Measurements from ENCODE around the gene ATXN1.
A peak's percentile ranks its signal among the peaks of the same experiment; 100 is the strongest.

The ATXN1 gene

DNA sequence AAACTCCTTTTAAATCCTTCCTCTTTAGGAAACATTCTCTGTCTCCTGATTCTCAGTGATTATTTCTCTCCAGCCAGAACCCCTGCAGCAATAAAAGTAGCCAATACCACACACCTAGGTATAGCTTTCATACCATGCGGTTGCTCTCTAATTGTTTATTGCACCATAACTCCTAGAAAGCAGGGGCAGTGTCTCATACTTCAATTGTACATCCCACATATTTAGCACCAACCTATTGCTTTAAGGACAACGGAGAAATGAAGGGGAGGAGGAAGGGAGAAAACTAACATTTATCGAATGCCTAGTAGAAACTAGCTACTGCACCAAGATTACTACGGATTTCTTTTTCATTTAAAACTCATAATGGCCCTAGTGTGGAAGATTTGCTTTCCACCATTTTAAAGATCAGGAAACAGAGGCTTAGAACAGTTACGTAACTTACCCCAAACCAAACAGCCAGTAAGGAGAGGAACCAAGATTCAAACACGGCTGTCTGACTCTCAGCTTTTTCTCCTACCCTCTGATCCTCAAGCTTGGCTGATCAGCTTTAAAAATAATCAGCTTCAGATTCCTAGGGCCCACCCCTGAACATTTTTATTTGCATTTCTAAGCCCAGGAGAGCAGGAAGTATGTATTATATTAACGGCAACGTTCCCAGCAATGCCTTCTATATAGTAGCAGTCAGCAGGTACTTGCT is 43.4 kb upstream of the ATXN1 start:
- ChIA-PET CTCF (interaction anchor here (0.6 to 2.8 kb wide), 10 partner anchors 9 to 623 kb away, joined by 3 to 16 read pairs (median 4); no protein-coding TSS in a partner anchor), POLR2A (no interaction called here)
- no peak overlapping the region for H3K4me3 ChIP-seq (ENCODE audit: low read depth, low read length)
- H3K4me1 ChIP-seq (ENCODE audit: control insufficient read depth, insufficient read depth, low read length): peaks cover 21% of the 10 kb centered on the region
- no peak for TF ChIP-seq KLF9 (tag by site-specific recombination; IDR thresholded peaks at IDR 0.05; ENCODE audit: low read depth)
- TF ChIP-seq, protein P1, sequence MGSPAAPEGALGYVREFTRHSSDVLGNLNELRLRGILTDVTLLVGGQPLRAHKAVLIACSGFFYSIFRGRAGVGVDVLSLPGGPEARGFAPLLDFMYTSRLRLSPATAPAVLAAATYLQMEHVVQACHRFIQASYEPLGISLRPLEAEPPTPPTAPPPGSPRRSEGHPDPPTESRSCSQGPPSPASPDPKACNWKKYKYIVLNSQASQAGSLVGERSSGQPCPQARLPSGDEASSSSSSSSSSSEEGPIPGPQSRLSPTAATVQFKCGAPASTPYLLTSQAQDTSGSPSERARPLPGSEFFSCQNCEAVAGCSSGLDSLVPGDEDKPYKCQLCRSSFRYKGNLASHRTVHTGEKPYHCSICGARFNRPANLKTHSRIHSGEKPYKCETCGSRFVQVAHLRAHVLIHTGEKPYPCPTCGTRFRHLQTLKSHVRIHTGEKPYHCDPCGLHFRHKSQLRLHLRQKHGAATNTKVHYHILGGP (tag by site-specific recombination; IDR thresholded peaks at IDR 0.05): peak; percentile 98
- no peaks in the 10 kb centered on the region for H3K9me3 ChIP-seq (ENCODE audit: control insufficient read depth, insufficient read depth, low read depth, low read length)
- H3K27ac ChIP-seq (ENCODE audit: extremely low read depth, low read depth, low read length): no peak overlapping the region; the same call in 1 of the 2 replicates
- H3K36me3 ChIP-seq (ENCODE audit: control insufficient read depth in 2 of 2, insufficient read depth in 1 of 2, low read length in 2 of 2): no peaks in the 10 kb centered on the region

DNA sequence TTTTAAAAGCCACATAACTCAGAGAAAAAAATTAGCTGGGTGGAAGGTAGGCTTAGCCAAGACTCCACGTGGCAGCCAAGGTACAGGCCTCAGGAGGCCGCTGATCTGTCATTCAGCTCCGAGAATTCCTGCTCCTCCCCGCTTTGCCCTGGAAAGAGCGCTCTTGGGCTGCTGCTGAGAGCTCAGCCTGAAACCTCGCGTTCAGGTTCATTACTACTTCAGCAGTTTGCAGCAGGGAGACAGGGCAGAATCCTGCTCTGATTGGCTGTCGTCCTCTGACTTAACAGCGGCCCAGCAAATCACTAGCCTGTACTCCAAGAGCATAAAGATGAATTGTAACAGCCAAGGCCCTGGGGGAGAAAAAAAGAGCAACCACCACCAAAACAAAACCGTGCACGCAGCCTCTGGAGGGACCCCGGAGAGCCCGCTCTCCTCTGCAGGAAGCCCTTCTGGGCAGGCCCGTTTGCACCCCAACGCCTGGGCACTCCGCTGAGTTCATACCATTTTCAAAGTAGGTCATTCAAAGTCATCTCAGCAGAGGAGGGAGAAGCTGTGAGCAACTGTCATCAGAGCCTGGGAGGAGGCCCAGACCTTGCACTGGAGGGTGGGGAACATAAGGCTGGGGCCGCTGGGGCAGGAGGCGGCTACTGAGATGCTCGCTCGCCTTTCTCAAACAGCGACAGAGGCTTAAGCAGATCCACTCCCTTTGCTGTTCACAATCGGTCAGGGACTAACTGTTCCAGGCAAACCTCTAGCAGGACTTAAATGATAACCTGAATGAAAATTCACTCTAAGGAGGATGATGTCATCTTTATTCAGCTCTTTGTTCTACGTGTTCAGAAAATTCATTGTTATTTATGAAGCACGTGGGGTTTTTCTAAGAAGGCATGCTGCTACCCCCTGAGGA is 42.3 kb upstream of the ATXN1 start:
- ChIA-PET POLR2A (interaction anchor here (0.6 to 0.8 kb wide), 2 partner anchors 34 to 533 kb away, joined by 5 to 6 read pairs; no protein-coding TSS in a partner anchor), CTCF (interaction anchor here (0.6 to 2.8 kb wide), 6 partner anchors 17 to 621 kb away, joined by 3 to 16 read pairs (median 4); no protein-coding TSS in a partner anchor)
- no peaks in the 10 kb centered on the region for H3K36me3 ChIP-seq (ENCODE audit: control insufficient read depth in 2 of 2, insufficient read depth in 1 of 2, low read length in 2 of 2)
- peaks cover 21% of the 10 kb centered on the region for H3K4me1 ChIP-seq (ENCODE audit: control insufficient read depth, insufficient read depth, low read length)
- H3K9me3 ChIP-seq (ENCODE audit: control insufficient read depth, insufficient read depth, low read depth, low read length): no peaks in the 10 kb centered on the region
- H3K4me3 ChIP-seq (ENCODE audit: low read depth, low read length): no peak overlapping the region
- no peak overlapping the region for H3K27ac ChIP-seq (ENCODE audit: extremely low read depth, low read depth, low read length)
- no peak for TF ChIP-seq ZNF350 (tag by site-specific recombination; IDR thresholded peaks at IDR 0.05)
- TF ChIP-seq ZNF747 (tag by site-specific recombination; IDR thresholded peaks at IDR 0.05): no peak
- TF ChIP-seq, protein P2, sequence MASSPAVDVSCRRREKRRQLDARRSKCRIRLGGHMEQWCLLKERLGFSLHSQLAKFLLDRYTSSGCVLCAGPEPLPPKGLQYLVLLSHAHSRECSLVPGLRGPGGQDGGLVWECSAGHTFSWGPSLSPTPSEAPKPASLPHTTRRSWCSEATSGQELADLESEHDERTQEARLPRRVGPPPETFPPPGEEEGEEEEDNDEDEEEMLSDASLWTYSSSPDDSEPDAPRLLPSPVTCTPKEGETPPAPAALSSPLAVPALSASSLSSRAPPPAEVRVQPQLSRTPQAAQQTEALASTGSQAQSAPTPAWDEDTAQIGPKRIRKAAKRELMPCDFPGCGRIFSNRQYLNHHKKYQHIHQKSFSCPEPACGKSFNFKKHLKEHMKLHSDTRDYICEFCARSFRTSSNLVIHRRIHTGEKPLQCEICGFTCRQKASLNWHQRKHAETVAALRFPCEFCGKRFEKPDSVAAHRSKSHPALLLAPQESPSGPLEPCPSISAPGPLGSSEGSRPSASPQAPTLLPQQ (tag by site-specific recombination; IDR thresholded peaks at IDR 0.05): 0 out of 2 replicates have a peak, but pooled peaks have one; percentile 12
- no peak for TF ChIP-seq ZNF560 (tag by site-specific recombination; IDR thresholded peaks at IDR 0.05; ENCODE audit: borderline replicate concordance)
- no peak for TF ChIP-seq ZNF366 (tag by site-specific recombination; conservative IDR thresholded peaks at IDR 0.05)
- TF ChIP-seq ZNF670 (tag by site-specific recombination; IDR thresholded peaks at IDR 0.05; ENCODE audit: low read depth): no peak
- TF ChIP-seq, protein P3, sequence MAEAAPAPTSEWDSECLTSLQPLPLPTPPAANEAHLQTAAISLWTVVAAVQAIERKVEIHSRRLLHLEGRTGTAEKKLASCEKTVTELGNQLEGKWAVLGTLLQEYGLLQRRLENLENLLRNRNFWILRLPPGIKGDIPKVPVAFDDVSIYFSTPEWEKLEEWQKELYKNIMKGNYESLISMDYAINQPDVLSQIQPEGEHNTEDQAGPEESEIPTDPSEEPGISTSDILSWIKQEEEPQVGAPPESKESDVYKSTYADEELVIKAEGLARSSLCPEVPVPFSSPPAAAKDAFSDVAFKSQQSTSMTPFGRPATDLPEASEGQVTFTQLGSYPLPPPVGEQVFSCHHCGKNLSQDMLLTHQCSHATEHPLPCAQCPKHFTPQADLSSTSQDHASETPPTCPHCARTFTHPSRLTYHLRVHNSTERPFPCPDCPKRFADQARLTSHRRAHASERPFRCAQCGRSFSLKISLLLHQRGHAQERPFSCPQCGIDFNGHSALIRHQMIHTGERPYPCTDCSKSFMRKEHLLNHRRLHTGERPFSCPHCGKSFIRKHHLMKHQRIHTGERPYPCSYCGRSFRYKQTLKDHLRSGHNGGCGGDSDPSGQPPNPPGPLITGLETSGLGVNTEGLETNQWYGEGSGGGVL (tag by site-specific recombination; IDR thresholded peaks at IDR 0.05): no peak
- no peak for TF ChIP-seq ZNF112 (tag by site-specific recombination; IDR thresholded peaks at IDR 0.05)
- no peak for TF ChIP-seq ZNF626 (tag by site-specific recombination; IDR thresholded peaks at IDR 0.05)
- no peak for TF ChIP-seq ZNF311 (tag by site-specific recombination; IDR thresholded peaks at IDR 0.05; ENCODE audit: borderline replicate concordance)
- TF ChIP-seq ZNF394 (tag by site-specific recombination; IDR thresholded peaks at IDR 0.05; ENCODE audit: borderline replicate concordance): peak; percentile 38; the same call in 1 of the 2 replicates
- TF ChIP-seq BCL11A (tag by site-specific recombination; IDR thresholded peaks at IDR 0.05; ENCODE audit: low read depth): no peak
- TF ChIP-seq ZNF561 (tag by site-specific recombination; IDR thresholded peaks at IDR 0.05; ENCODE audit: borderline replicate concordance): no peak
- TF ChIP-seq ZSCAN30 (tag by site-specific recombination; IDR thresholded peaks at IDR 0.05): no peak
- no peak for TF ChIP-seq ZNF23 (tag by site-specific recombination; IDR thresholded peaks at IDR 0.05; ENCODE audit: borderline replicate concordance)
- no peak for TF ChIP-seq WT1 (tag by site-specific recombination; IDR thresholded peaks at IDR 0.05)
- no peak for TF ChIP-seq ZNF785 (tag by site-specific recombination; IDR thresholded peaks at IDR 0.05)
- TF ChIP-seq, protein P4, sequence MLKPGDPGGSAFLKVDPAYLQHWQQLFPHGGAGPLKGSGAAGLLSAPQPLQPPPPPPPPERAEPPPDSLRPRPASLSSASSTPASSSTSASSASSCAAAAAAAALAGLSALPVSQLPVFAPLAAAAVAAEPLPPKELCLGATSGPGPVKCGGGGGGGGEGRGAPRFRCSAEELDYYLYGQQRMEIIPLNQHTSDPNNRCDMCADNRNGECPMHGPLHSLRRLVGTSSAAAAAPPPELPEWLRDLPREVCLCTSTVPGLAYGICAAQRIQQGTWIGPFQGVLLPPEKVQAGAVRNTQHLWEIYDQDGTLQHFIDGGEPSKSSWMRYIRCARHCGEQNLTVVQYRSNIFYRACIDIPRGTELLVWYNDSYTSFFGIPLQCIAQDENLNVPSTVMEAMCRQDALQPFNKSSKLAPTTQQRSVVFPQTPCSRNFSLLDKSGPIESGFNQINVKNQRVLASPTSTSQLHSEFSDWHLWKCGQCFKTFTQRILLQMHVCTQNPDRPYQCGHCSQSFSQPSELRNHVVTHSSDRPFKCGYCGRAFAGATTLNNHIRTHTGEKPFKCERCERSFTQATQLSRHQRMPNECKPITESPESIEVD (tag by site-specific recombination; IDR thresholded peaks at IDR 0.05): peak; percentile 78
- TF ChIP-seq ZNF16 (tag by site-specific recombination; IDR thresholded peaks at IDR 0.05; ENCODE audit: low read depth): no peak
- TF ChIP-seq, protein P5, sequence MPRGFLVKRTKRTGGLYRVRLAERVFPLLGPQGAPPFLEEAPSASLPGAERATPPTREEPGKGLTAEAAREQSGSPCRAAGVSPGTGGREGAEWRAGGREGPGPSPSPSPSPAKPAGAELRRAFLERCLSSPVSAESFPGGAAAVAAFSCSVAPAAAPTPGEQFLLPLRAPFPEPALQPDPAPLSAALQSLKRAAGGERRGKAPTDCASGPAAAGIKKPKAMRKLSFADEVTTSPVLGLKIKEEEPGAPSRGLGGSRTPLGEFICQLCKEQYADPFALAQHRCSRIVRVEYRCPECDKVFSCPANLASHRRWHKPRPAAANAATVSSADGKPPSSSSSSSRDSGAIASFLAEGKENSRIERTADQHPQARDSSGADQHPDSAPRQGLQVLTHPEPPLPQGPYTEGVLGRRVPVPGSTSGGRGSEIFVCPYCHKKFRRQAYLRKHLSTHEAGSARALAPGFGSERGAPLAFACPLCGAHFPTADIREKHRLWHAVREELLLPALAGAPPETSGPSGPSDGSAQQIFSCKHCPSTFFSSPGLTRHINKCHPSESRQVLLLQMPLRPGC (tag by site-specific recombination; IDR thresholded peaks at IDR 0.05): no peak
- TF ChIP-seq ZFP37 (tag by site-specific recombination; IDR thresholded peaks at IDR 0.05): no peak
- no peak for TF ChIP-seq ZNF791 (tag by site-specific recombination; IDR thresholded peaks at IDR 0.05)
